Measurements from ENCODE around the gene MS4A1.
"Not testable (repeated sequence)": the region's sequence is repeated elsewhere in the genome, so short reads cannot be mapped to it uniquely, and the experiment has no call there.

Gene MS4A1

GRCh38 chr11:60455531-60456042, at the start of gene MS4A1:
TSS of gene MS4A1 (plus strand) at chr11:60455847. CDS start at chr11:60462375, 6,528 bp downstream.
- DNase-seq (ENCODE audit: low read depth): no peak

- no peak for DNase-seq (ENCODE audit: low read depth)
Measured at GRCh38 chr11:60420015-60420414, 35.6 kb upstream of the MS4A1 start.

GRCh38 chr11:60422609-60423008, 33.0 kb upstream of the MS4A1 start:
- no peak for DNase-seq (ENCODE audit: low read depth)

GRCh38 chr11:60428517-60428916, 27.1 kb upstream of the MS4A1 start:
- no peak for DNase-seq (ENCODE audit: low read depth)

GRCh38 chr11:60429272-60429671, 26.4 kb upstream of the MS4A1 start, which contains the start of gene MS4A5:
TSS of gene MS4A5 (plus strand) at chr11:60429572. CDS start at chr11:60429675, 103 bp downstream.
- DNase-seq (ENCODE audit: low read depth): no peak

- DNase-seq (ENCODE audit: low read depth): no peak
Measured at GRCh38 chr11:60431251-60431650, 24.4 kb upstream of the MS4A1 start.

GRCh38 chr11:60433401-60433800, 22.2 kb upstream of the MS4A1 start:
- no peak for DNase-seq (ENCODE audit: low read depth)

GRCh38 chr11:60447070-60447469, 8.6 kb upstream of the MS4A1 start:
- no peak for DNase-seq (ENCODE audit: low read depth)

- DNase-seq (ENCODE audit: low read depth): no peak
Measured at GRCh38 chr11:60447846-60448245, 7.8 kb upstream of the MS4A1 start.

GRCh38 chr11:60451185-60451584, 4.5 kb upstream of the MS4A1 start:
- DNase-seq (ENCODE audit: low read depth): not testable (repeated sequence)

GRCh38 chr11:60454212-60454611, 1.4 kb upstream of the MS4A1 start:
- DNase-seq (ENCODE audit: low read depth): no peak

- no peak for DNase-seq (ENCODE audit: low read depth)
Measured at GRCh38 chr11:60457576-60457975, 1.9 kb downstream of the MS4A1 start.

- DNase-seq (ENCODE audit: low read depth): no peak
Measured at GRCh38 chr11:60459345-60459744, 3.7 kb downstream of the MS4A1 start.

GRCh38 chr11:60468829-60469228, 13.2 kb downstream of the MS4A1 start:
- DNase-seq (ENCODE audit: low read depth): no peak

GRCh38 chr11:60469723-60470122, 14.1 kb downstream of the MS4A1 start:
- no peak for DNase-seq (ENCODE audit: low read depth)

- no peak for DNase-seq (ENCODE audit: low read depth)
Measured at GRCh38 chr11:60477035-60477445, 21.4 kb downstream of the MS4A1 start.

- DNase-seq (ENCODE audit: low read depth): no peak
Measured at GRCh38 chr11:60482361-60482760, 26.7 kb downstream of the MS4A1 start.

- DNase-seq (ENCODE audit: low read depth): no peak
Measured at GRCh38 chr11:60485987-60486386, 30.3 kb downstream of the MS4A1 start.

- no peak for DNase-seq (ENCODE audit: low read depth)
Measured at GRCh38 chr11:60492488-60493009, 36.9 kb downstream of the MS4A1 start, which contains the start of gene MS4A12. TSS of gene MS4A12 (plus strand) at chr11:60492778. CDS start at chr11:60497319, 4,541 bp downstream.

- DNase-seq (ENCODE audit: low read depth): no peak
Measured at GRCh38 chr11:60493454-60493853, 37.8 kb downstream of the MS4A1 start.

- no peak for DNase-seq (ENCODE audit: low read depth)
Measured at GRCh38 chr11:60498399-60498798, 42.8 kb downstream of the MS4A1 start.

- no peak for DNase-seq (ENCODE audit: low read depth)
Measured at GRCh38 chr11:60498853-60499252, 43.2 kb downstream of the MS4A1 start.

GRCh38 chr11:60500276-60500910, 44.7 kb downstream of the MS4A1 start:
- DNase-seq (ENCODE audit: low read depth): no peak

Measured in activated T-cell treated with anti-CD3 and anti-CD28 coated beads for 48 hours (primary cell).